Measurements from ENCODE around the gene CLEC17A.

The CLEC17A gene

DNA sequence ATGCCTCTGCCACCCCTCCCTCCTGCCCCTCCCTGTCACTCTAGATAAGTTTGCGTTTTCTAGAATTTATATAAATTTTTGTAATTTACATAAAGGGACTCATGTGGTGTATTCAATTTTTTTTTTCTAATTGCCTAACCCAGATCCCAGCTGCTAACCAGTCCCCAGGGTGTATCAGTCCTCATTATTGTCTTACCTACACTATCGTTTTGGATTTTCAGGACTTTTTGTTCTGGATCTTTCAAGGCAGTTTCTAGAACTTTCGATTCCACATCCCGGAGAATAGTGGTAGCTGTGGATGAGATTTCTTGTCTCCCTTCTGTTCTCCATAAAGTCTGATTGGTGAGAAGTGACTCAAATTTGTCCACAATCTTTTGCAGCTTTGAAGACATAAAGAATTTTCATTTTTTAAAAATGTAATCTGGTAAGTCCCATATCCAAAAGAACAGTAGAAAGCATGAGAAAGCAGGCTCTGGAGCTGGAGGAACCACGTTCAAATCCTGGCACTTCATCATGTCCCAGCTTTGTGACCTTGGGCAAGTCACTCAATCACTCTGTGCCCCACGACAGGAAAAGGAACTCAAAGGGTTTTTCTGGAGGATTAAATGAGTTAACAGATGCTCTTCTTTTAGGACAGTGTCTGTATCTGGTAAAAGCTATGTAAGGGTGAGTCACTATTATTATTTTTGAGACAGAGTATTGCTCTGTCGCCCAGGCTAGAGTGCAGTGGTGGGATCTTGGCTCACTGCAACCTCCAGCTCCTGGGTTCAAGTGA is 72.1 kb downstream of the CLEC17A start:
- no peak for DNase-seq (ENCODE audit: low spot score)

DNA sequence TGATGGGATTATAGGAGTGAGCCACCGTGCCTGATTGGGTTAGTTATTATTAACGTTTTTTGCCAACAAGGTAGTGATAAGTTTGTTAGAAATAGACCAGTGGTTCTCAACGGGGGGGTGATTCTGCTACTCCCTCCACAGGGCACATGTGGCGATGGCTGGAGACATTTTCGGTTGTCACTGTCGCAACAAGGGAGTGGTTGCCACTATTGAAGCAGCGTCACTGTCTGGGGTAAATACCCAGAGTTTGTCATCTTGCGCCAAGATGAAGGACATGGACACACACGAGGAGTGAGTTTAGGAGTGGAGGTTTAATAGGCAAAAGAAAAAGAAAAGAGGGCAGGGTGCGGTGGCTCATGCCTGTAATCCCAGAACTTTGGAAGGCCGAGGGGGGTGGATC is 72.8 kb downstream of the CLEC17A start:
- no peak for DNase-seq (ENCODE audit: low spot score)

GRCh38 chr19:14659874-14660489 is 77.1 kb downstream of the CLEC17A start:
- DNase-seq (ENCODE audit: low spot score): no peak

DNA sequence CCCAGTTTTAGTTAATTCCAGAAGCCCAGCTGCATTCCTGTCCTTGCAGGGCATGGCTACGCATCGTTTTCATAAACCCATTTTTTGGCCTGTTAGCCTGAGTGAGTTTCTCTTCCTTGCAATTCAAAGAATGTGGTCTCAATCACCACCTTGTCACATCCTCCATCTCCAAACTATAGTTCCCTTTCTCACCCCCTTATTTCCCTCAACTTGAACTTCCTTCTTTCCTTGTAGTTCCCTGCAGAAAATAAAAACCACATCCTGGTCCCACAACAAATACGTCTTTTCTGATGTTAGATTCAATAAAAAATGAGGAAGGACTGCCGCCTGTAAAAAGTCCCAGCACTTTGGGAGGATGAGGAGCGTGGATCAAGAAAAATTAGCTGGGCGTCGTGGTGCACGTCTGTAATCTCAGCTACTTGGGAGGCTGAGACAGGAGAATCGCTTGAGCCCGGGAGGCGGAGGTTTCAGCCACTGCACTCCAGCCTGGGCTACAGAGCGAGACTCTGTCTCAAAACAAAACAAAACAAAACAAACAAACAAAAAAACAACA is 78.6 kb downstream of the CLEC17A start:
- no peak for DNase-seq (ENCODE audit: low spot score)

Data from COLO829 (cell line).